Measurements from ENCODE around the gene SLC7A1.
"Not testable (repeated sequence)": the region's sequence is repeated elsewhere in the genome, so short reads cannot be mapped to it uniquely, and the experiment has no call there.

The SLC7A1 gene

GRCh38 chr13:29595380-29596063 lies at the start of gene SLC7A1:
Gene SLC7A1 (minus strand): TSS chr13:29595688. CDS start chr13:29536188, 59,500 bp downstream.
- DNase-seq (ENCODE audit: low spot score): peak; percentile 93

- no peak for DNase-seq (ENCODE audit: low spot score)
These were observed 45.2 kb upstream of the SLC7A1 start for GRCh38 chr13:29640665-29641064.

- not testable (repeated sequence) for DNase-seq (ENCODE audit: low spot score)
These were observed 41.3 kb upstream of the SLC7A1 start for GRCh38 chr13:29636831-29637230.

- no peak for DNase-seq (ENCODE audit: low spot score)
These were observed 29.5 kb upstream of the SLC7A1 start for GRCh38 chr13:29624997-29625396.

- no peak for DNase-seq (ENCODE audit: low spot score)
These were observed 26.4 kb upstream of the SLC7A1 start for GRCh38 chr13:29621841-29622240.

- DNase-seq (ENCODE audit: low spot score): no peak
These were observed 25.7 kb upstream of the SLC7A1 start for GRCh38 chr13:29621051-29621800.

GRCh38 chr13:29619995-29620394 lies 24.5 kb upstream of the SLC7A1 start:
- peak; percentile 53 for DNase-seq (ENCODE audit: low spot score)

- no peak for DNase-seq (ENCODE audit: low spot score)
These were observed 17.6 kb upstream of the SLC7A1 start for GRCh38 chr13:29613101-29613500.

GRCh38 chr13:29607465-29607864 lies 12.0 kb upstream of the SLC7A1 start:
- peak; percentile 35 for DNase-seq (ENCODE audit: low spot score)

GRCh38 chr13:29605860-29606526 lies 10.5 kb upstream of the SLC7A1 start:
- no peak for DNase-seq (ENCODE audit: low spot score)

- no peak for DNase-seq (ENCODE audit: low spot score)
These were observed 2.8 kb upstream of the SLC7A1 start for GRCh38 chr13:29598321-29598720.

- DNase-seq (ENCODE audit: low spot score): no peak
These were observed 2.2 kb upstream of the SLC7A1 start for GRCh38 chr13:29597706-29598105.

- DNase-seq (ENCODE audit: low spot score): no peak
These were observed 1.8 kb upstream of the SLC7A1 start for GRCh38 chr13:29597246-29597645.

GRCh38 chr13:29596064-29596418 lies 553 bp upstream of the SLC7A1 start:
- DNase-seq (ENCODE audit: low spot score): no peak

GRCh38 chr13:29594710-29595379 lies 643 bp downstream of the SLC7A1 start:
- DNase-seq (ENCODE audit: low spot score): peak; percentile 61

- peak; percentile 63 for DNase-seq (ENCODE audit: low spot score)
These were observed 1.2 kb downstream of the SLC7A1 start for GRCh38 chr13:29594303-29594709.

- no peak for DNase-seq (ENCODE audit: low spot score)
These were observed 1.7 kb downstream of the SLC7A1 start for GRCh38 chr13:29593605-29594297.

GRCh38 chr13:29591310-29591709 lies 4.2 kb downstream of the SLC7A1 start:
- peak; percentile 21 for DNase-seq (ENCODE audit: low spot score)

- no peak for DNase-seq (ENCODE audit: low spot score)
These were observed 5.5 kb downstream of the SLC7A1 start for GRCh38 chr13:29589967-29590366.

GRCh38 chr13:29589234-29589633 lies 6.3 kb downstream of the SLC7A1 start:
- peak; percentile 43 for DNase-seq (ENCODE audit: low spot score)

GRCh38 chr13:29587645-29588044 lies 7.8 kb downstream of the SLC7A1 start:
- DNase-seq (ENCODE audit: low spot score): no peak
